HG03139 (cell line): Measurements from ENCODE around the gene DUSP22.
A peak's percentile ranks its signal among the peaks of the same experiment; 100 is the strongest.
"Not testable (repeated sequence)": the region's sequence is repeated elsewhere in the genome, so short reads cannot be mapped to it uniquely, and the experiment has no call there.

Experiments used
- ATAC-seq: cut with Tn5 transposase; IDR thresholded peaks from one replicate; pipeline ENCODE4 v1.9.1; 2021; ENCODE audit not compliant: unreplicated experiment

DUSP22 gene

GRCh38 chr6:377641-378020, 85.3 kb downstream of the DUSP22 start:
- ATAC-seq: not testable (repeated sequence)

- no peak for ATAC-seq
Observed at GRCh38 chr6:378090-378957, 86.0 kb downstream of the DUSP22 start.

GRCh38 chr6:378958-379409, 86.7 kb downstream of the DUSP22 start:
- no peak for ATAC-seq

- ATAC-seq: no peak
Observed at GRCh38 chr6:379410-380181, 87.3 kb downstream of the DUSP22 start.

GRCh38 chr6:380234-381218, 88.2 kb downstream of the DUSP22 start:
- no peak for ATAC-seq

GRCh38 chr6:381742-382461, 89.6 kb downstream of the DUSP22 start:
- ATAC-seq: no peak

GRCh38 chr6:382883-383810, 90.9 kb downstream of the DUSP22 start:
- ATAC-seq: no peak

- no peak for ATAC-seq
Observed at GRCh38 chr6:383856-384255, 91.6 kb downstream of the DUSP22 start.

- ATAC-seq: no peak
Observed at GRCh38 chr6:384898-385297, 92.6 kb downstream of the DUSP22 start.

- ATAC-seq: no peak
Observed at GRCh38 chr6:385614-386013, 93.3 kb downstream of the DUSP22 start.

GRCh38 chr6:386688-387266, 94.5 kb downstream of the DUSP22 start:
- ATAC-seq: no peak

- no peak for ATAC-seq
Observed at GRCh38 chr6:387293-387741, 95.0 kb downstream of the DUSP22 start.

- no peak for ATAC-seq
Observed at GRCh38 chr6:388202-388903, 96.1 kb downstream of the DUSP22 start.

- no peak for ATAC-seq
Observed at GRCh38 chr6:389143-389542, 96.9 kb downstream of the DUSP22 start.

GRCh38 chr6:389622-390021, 97.3 kb downstream of the DUSP22 start:
- ATAC-seq: no peak

- ATAC-seq: peak; percentile 6
Observed at GRCh38 chr6:390914-391558, 98.7 kb downstream of the DUSP22 start.

GRCh38 chr6:391559-392440, 99.5 kb downstream of the DUSP22 start, which contains the start of gene IRF4:
Gene IRF4, plus strand, starts transcription at chr6:391752. Its CDS starts 1,401 bp downstream, at chr6:393153.
- peak; percentile 44 for ATAC-seq
